GM19455 (cell line): ENCODE data around the gene NFATC3.
"Not testable (repeated sequence)": the region's sequence is repeated elsewhere in the genome, so short reads cannot be mapped to it uniquely, and the experiment has no call there.

Source experiments
- ATAC-seq: cut with Tn5 transposase; IDR thresholded peaks from one replicate; pipeline ENCODE4 v1.9.1; 2021; ENCODE audit not compliant: unreplicated experiment

Gene NFATC3

GRCh38 chr16:68088130-68088972 lies 3.2 kb downstream of the NFATC3 start:
- ATAC-seq: no peak

GRCh38 chr16:68089067-68089466 lies 3.9 kb downstream of the NFATC3 start:
- ATAC-seq: no peak

- ATAC-seq: no peak
Observed at GRCh38 chr16:68090130-68090529, 5.0 kb downstream of the NFATC3 start.

DNA sequence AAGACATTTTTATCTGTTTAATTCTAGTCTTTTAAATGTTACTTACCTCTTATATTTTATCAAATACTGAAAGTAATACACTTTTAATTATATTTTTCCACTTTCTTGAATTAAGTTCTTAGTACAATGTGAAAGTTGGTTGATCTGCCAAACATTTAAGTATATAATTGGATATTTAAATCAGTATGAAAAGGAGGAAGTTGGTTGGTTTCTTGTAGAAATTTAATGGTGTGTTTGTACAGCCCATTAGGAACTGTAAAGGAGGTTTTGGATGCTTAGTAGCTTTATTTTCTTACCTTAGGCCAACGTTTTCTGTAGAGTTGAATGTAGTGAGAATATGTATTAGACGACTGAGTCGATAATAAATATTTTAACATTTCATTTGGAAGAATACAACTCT lies 5.4 kb downstream of the NFATC3 start:
- ATAC-seq: no peak

DNA sequence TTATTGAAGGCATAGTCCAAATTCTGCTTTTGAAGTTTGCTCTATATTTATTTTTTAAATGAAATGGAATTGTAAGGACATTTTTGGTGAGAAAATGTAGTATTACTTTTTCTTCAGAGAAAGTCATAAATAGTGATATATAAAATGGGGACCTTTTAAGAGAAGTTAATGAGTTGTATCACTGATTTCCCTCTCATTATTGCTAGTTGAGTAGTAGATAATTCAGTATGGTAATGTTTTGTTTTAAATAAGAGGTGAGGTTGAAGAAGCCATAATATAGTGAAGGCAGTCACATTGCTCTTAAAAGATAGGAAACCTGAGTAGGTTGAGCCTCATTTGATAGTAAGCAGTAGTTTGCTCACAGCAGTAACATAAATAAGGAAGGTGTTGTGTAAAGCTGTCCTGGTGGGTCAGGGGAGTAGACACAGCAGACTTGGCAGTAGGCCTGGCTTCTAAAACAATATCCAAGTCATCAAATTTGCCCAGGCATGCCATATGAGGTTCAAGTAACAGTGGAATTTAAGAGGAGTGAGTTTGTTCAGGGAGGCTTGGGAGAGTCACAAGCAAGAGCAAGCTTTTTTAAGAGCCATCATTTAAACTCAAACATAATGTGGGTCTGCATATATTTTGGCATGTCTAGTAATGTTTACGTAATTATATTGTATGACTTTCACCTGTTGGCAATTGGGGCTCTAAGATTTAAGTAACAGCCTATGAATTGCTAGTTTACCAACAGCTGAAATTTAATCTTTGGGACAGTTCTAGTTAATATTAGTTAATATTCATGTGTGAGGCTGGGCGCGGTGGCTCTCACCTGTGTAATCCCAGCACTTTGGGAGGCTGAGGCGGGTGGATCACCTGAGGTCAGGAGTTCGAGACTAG lies 6.5 kb downstream of the NFATC3 start:
- ATAC-seq: no peak

- ATAC-seq: not testable (repeated sequence)
Observed at GRCh38 chr16:68092275-68092674, 7.1 kb downstream of the NFATC3 start.

DNA sequence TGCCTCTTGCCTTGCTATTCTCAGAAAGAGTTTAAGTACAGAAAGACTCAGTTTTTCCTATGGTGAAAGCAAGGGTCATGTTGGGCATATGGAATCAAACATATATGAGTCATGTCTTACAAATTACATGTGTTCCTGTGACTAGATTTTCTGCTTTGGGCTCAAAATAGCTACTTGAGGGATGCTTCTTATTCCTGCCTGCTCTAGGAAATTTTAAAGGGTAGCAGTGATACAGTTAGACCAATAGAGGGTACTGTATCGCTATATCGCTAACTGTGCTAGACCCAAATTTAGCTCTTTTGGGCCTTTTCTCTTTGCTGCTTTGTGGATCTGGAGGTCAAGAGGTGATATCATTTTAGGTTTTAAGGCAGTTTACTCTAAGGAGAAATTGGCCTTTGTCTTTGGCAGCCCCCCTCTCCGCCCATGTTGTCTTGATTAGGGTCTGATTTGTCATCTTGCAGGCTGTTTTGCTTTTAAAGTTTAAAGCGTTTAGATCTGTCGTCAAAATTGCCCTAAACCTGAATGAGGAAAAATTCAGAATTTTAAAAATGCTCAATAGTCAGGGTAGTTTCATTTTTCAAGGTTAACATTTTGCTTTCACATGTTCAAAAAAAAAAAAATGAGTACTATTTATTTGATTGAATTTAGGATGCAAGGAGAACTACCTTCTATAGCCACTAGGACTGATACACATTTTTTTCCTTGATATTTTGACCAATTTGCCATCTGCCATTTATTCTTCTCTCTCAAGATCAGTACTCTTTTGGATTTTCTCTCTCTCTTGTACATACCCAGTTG lies 8.8 kb downstream of the NFATC3 start:
- ATAC-seq: no peak

GRCh38 chr16:68094614-68094934 lies 9.4 kb downstream of the NFATC3 start:
- no peak for ATAC-seq

- ATAC-seq: no peak
Observed at GRCh38 chr16:68096491-68096890, 11.3 kb downstream of the NFATC3 start.

- ATAC-seq: no peak
Observed at GRCh38 chr16:68097088-68097487, 11.9 kb downstream of the NFATC3 start.

DNA sequence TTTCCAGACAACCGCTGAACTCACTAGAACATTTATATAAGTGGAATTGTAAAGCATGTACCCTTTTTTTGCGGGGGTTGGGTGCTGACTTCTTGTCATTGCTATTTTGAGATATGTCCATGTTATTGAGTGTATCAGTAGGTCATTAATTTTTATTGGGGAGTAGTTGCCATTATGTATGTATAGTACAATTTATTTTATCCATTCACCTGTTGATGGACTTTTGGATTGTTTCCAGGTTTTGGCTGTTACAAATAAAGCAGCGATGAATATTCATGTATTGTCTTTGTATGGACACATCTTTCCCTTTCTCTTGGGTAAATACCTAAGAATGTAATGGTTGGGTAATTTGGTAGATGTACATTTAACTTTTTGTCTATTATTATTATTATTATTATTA lies 12.7 kb downstream of the NFATC3 start:
- ATAC-seq: no peak

GRCh38 chr16:68100488-68100887 lies 15.3 kb downstream of the NFATC3 start:
- ATAC-seq: no peak

DNA sequence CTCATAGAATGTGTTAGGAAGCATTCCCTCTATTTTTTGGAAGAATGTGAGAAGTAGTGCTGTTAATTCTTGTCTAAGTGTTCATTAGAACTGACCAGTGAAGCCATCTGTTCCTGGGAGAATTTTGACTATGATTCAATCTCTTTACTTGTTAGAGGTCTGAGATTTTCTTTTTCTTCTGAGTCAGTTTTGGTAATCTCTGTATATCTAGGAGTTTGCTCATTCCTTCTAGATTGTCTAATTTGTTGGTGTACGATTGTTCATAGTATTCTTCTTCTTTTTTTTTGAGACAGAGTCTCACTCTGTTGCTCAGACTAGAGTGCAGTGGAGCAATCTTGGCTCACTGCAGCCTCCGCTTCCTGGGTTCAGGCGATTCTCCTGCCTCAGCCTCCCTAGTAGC lies 20.4 kb downstream of the NFATC3 start:
- ATAC-seq: no peak

GRCh38 chr16:68107230-68107928 lies 22.2 kb downstream of the NFATC3 start:
- not testable (repeated sequence) for ATAC-seq

- not testable (repeated sequence) for ATAC-seq
Observed at GRCh38 chr16:68109156-68109555, 24.0 kb downstream of the NFATC3 start.

GRCh38 chr16:68110611-68111010 lies 25.4 kb downstream of the NFATC3 start:
- ATAC-seq: not testable (repeated sequence)

DNA sequence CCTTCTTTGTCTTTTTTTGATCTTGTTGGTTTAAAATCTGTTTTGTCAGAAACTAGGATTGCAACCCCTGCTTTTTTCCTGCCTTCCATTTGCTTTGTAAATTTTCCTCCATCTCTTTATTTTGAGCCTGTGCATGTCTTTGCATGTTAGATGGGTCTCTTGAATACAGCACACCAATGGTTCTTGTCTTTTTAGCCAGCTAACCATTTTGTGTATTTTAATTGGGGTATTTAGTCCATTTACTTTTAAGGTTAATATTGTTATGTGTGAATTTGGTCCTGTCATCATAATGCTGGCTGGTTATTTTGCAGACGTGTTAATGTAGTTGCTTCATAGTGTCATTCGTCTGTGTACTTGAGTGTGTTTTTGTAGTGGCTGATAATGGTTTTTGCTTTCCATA lies 26.2 kb downstream of the NFATC3 start:
- no peak for ATAC-seq

DNA sequence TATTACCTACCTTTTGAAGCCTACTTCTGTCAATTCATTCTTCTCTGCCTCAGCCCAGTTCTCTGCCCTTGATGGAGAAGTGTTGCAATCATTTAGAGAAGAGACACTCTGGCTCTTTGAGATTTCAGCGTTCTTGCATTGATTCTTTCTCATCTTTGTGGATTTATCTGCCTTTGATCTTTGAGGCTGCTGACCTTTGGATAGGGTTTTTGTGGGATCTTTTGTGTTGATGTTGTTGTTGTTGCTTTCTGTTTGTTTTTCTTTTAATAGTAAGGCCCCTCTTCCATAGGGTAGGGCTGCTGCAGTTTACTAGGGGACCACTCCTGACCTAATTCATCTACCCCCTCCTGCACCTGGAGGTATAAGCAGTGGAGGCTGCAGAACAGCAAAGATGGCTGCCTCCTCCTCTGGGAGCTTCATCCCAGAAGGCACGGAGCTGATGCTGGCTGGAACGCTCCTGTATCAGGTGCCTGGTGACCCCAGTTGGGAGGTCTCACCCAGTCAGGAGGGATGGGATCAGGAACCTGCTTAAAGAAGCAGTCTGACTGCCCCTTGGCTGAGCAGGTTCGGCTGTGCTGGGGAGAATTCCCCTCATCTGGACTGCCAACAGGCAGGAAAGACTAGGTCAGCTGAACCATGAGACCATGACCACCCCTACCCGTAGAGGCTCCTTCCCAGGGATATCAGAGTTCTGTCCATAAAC lies 28.0 kb downstream of the NFATC3 start:
- no peak for ATAC-seq

- no peak for ATAC-seq
Observed at GRCh38 chr16:68113765-68114240, 28.6 kb downstream of the NFATC3 start.

GRCh38 chr16:68114939-68115338 lies 29.8 kb downstream of the NFATC3 start:
- ATAC-seq: not testable (repeated sequence)
